Measurements from ENCODE around the gene DISP1. TPM values are rescaled to one million over a fixed set of nuclear protein-coding genes. Genes with fewer than 3 reads are reported as not detected.

Gene DISP1
- total RNA-seq, 1 experiment from 2014 or later = 6.9 TPM

- ChIA-PET POLR2A (ENCODE audit: unreplicated experiment) (no interaction called here), CTCF (no interaction called here)
- H3K36me3 ChIP-seq (ENCODE audit: low read depth) = no peaks in the 10 kb centered on the region
- DNase-seq = no peak
- no peak overlapping the region for H3K4me3 ChIP-seq
- no peak overlapping the region for H2AFZ ChIP-seq
- no peak overlapping the region for H3K4me2 ChIP-seq
- no peaks in the 10 kb centered on the region for H3K9me3 ChIP-seq (ENCODE audit: insufficient read depth, low read depth)
- no peaks in the 10 kb centered on the region for H4K20me1 ChIP-seq (ENCODE audit: insufficient read depth)
- H3K27me3 ChIP-seq (ENCODE audit: insufficient read depth, low read depth) = no peaks in the 10 kb centered on the region
- H3F3A ChIP-seq (ENCODE audit: insufficient read depth, low read depth) = no peaks in the 10 kb centered on the region
- H3K79me2 ChIP-seq (ENCODE audit: low read depth) = no peaks in the 10 kb centered on the region
- H3K9me2 ChIP-seq (ENCODE audit: insufficient read depth) = no peaks in the 10 kb centered on the region
- TF ChIP-seq CTCF (conservative IDR thresholded peaks at IDR 0.05) (no peak), EZH2 (IDR thresholded peaks at IDR 0.05; ENCODE audit: low read depth) (no peak)
- H3K4me1 ChIP-seq (replicated peaks; ENCODE audit: insufficient read depth) = no peaks in the 10 kb centered on the region
- BruUV-seq (replicated peaks) = no TSS peak
- no peak overlapping the region for H3K27ac ChIP-seq
- intact Hi-C loops (cut with micrococcal nuclease; ENCODE audit: unreplicated experiment) = no loop called here
These were observed 37.5 kb downstream of the DISP1 start for GRCh38 chr1:222852326-222852725.

- no peak overlapping the region for H3K4me3 ChIP-seq
- no peaks in the 10 kb centered on the region for H3K27me3 ChIP-seq (ENCODE audit: insufficient read depth, low read depth)
- no peaks in the 10 kb centered on the region for H3K4me1 ChIP-seq (replicated peaks; ENCODE audit: insufficient read depth)
- H3K9me3 ChIP-seq (ENCODE audit: insufficient read depth, low read depth) = no peaks in the 10 kb centered on the region
- intact Hi-C loops (cut with micrococcal nuclease; ENCODE audit: unreplicated experiment) = no loop called here
- H4K20me1 ChIP-seq (ENCODE audit: insufficient read depth) = no peaks in the 10 kb centered on the region
- H2AFZ ChIP-seq = no peak overlapping the region
- no peak for DNase-seq
- H3K27ac ChIP-seq = no peak overlapping the region
- no peaks in the 10 kb centered on the region for H3F3A ChIP-seq (ENCODE audit: insufficient read depth, low read depth)
- no peak overlapping the region for H3K4me2 ChIP-seq
- ChIA-PET POLR2A (ENCODE audit: unreplicated experiment) (interaction anchor here (1.0 kb wide), 1 partner anchor 50 kb away, joined by 6 read pairs; no protein-coding TSS in a partner anchor), CTCF (no interaction called here)
- no TSS peak for BruUV-seq (replicated peaks)
- no peaks in the 10 kb centered on the region for H3K79me2 ChIP-seq (ENCODE audit: low read depth)
- H3K9me2 ChIP-seq (ENCODE audit: insufficient read depth) = no peaks in the 10 kb centered on the region
- no peaks in the 10 kb centered on the region for H3K36me3 ChIP-seq (ENCODE audit: low read depth)
- TF ChIP-seq CTCF (conservative IDR thresholded peaks at IDR 0.05) (no peak), EZH2 (IDR thresholded peaks at IDR 0.05; ENCODE audit: low read depth) (no peak)
These were observed 46.2 kb downstream of the DISP1 start for GRCh38 chr1:222861062-222861461.

Other genes starting within 250 kb of the DISP1 start
- gene TAF1A, start 225.1 kb upstream of the DISP1 start, total RNA-seq (2021) = 18.4 and 19.3 TPM in 2 replicates
- 61.3 and 65.1 TPM in 2 replicates for gene MIA3, start 196.9 kb upstream of the DISP1 start, total RNA-seq (2021)
- gene AIDA, start 102.5 kb upstream of the DISP1 start, total RNA-seq (2021) = 47.9 and 60.0 TPM in 2 replicates
- 64.3 and 99.1 TPM in 2 replicates for gene BROX, start 102.5 kb upstream of the DISP1 start, total RNA-seq (2021)
- not detected in 2 replicates for gene FAM177B, start 77.8 kb upstream of the DISP1 start, total RNA-seq (2021)

Measured in PC-9 (cell line).